Measurements from ENCODE around the gene BAIAP2L2. TPM values are rescaled to one million over a fixed set of nuclear protein-coding genes. Genes with fewer than 3 reads are reported as not detected.

The BAIAP2L2 gene
- total RNA-seq, 1 donor from 2014 or later: 0.64 TPM

GRCh38 chr22:38132794-38133193 is 22.3 kb upstream of the BAIAP2L2 start:
- H3K9me3 Mint-ChIP-seq: no peaks in the 10 kb centered on the region
- H3K27ac Mint-ChIP-seq: no peak overlapping the region
- H3K4me3 Mint-ChIP-seq: no peak overlapping the region
- CTCF ChIA-PET: interaction anchor here (0.6 kb wide), 1 partner anchor 33 kb away, joined by 3 read pairs; no protein-coding TSS in a partner anchor
- no peak for TF ChIP-seq CTCF (IDR thresholded peaks at IDR 0.05)
- peaks cover 52% of the 10 kb centered on the region for H3K36me3 Mint-ChIP-seq (ENCODE audit: low read depth)
- DNase-seq (no peak), ATAC-seq (ENCODE audit: low read depth) (no peak)
- H3K4me1 Mint-ChIP-seq: no peaks in the 10 kb centered on the region
- intact Hi-C loops (cut with micrococcal nuclease): no loop called here
- no peaks in the 10 kb centered on the region for H3K27me3 Mint-ChIP-seq
- POLR2A ChIA-PET: no interaction called here

DNA sequence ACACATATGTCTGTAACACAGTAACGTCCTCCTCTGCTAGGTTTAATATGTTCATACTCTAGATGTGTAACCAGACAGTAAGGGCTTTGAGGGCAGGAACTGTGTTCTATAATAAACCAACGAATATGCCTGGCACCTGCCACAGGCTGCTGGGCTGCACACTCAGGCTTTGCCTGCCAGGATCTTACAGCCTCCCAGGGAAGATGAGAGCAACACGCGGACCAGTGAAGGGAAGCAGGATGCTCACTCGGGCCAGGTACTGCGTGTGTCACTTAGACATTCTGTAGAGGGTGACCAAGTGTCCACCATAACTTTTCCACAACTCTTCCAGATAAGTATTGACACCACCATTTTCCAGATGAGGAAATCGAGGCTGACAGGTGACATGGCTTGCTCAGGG is 21.7 kb upstream of the BAIAP2L2 start:
- DNase-seq: no peak
- Mint-ChIP-seq H3K4me3 (no peak overlapping the region), H3K36me3 (ENCODE audit: low read depth) (peaks cover 51% of the 10 kb centered on the region), H3K27me3 (no peaks in the 10 kb centered on the region), H3K4me1 (no peaks in the 10 kb centered on the region), H3K27ac (no peak overlapping the region), H3K9me3 (no peaks in the 10 kb centered on the region)
- POLR2A ChIA-PET: no interaction called here
- TF ChIP-seq CTCF (IDR thresholded peaks at IDR 0.05): no peak
- CTCF ChIA-PET: no interaction called here
- intact Hi-C loops (cut with micrococcal nuclease): no loop called here
- ATAC-seq (ENCODE audit: low read depth): no peak

DNA sequence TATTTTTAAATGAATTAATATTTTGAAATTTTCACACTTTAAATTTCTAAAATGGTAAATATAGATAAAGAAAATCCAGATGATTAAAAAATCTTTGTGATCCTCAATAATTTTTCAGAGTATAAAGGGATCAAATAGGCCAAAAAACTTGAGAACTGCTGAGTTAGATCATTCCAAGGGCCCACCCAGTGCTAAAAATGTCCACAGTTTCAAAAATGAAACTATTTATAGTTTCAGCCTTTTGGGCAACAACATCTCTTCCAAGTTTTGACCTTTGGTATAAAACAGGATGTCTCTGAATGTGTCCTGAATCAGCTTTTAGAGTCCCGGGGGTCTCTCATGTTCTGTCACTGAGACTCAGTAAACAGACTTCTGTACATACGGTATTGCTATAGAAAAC is 20.9 kb upstream of the BAIAP2L2 start:
- no peaks in the 10 kb centered on the region for H3K27me3 Mint-ChIP-seq
- no peak for ATAC-seq (ENCODE audit: low read depth)
- H3K36me3 Mint-ChIP-seq (ENCODE audit: low read depth): peaks cover 55% of the 10 kb centered on the region
- no peak overlapping the region for H3K4me3 Mint-ChIP-seq
- no peak overlapping the region for H3K27ac Mint-ChIP-seq
- no peaks in the 10 kb centered on the region for H3K9me3 Mint-ChIP-seq
- intact Hi-C loops (cut with micrococcal nuclease): no loop called here
- no peak for DNase-seq
- no peaks in the 10 kb centered on the region for H3K4me1 Mint-ChIP-seq
- ChIA-PET POLR2A (no interaction called here), CTCF (no interaction called here)
- no peak for TF ChIP-seq CTCF (IDR thresholded peaks at IDR 0.05)

DNA sequence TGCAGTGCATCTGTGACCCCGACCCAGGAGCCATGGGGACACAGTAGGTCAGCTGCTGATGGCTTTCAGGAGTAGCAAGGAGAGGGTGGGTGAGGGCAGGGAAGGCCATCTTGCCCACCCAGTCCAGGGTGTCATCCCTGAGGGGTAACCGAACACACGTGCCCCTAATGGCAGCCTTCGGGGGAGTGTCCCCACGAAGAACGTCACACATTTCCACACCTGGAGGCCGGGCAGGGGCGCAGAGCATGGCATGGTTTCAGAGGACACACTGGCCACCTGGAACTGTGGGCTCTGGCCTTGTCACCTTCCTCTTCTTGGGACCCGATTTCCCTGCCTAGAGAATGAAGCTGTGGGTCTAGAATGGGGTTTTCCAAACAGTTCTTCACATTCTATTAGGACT is 19.4 kb upstream of the BAIAP2L2 start:
- TF ChIP-seq CTCF (IDR thresholded peaks at IDR 0.05): no peak
- Mint-ChIP-seq H3K36me3 (ENCODE audit: low read depth) (peaks cover 51% of the 10 kb centered on the region), H3K27ac (no peak overlapping the region), H3K9me3 (no peaks in the 10 kb centered on the region), H3K4me1 (no peaks in the 10 kb centered on the region), H3K4me3 (no peak overlapping the region), H3K27me3 (no peaks in the 10 kb centered on the region)
- ChIA-PET CTCF (no interaction called here), POLR2A (interaction anchor here (0.6 kb wide), 1 partner anchor 24 kb away, joined by 3 read pairs; no protein-coding TSS in a partner anchor)
- intact Hi-C loops (cut with micrococcal nuclease): no loop called here
- ATAC-seq (ENCODE audit: low read depth) (no peak), DNase-seq (no peak)

- H3K27ac Mint-ChIP-seq: no peak overlapping the region
- no peak overlapping the region for H3K4me3 Mint-ChIP-seq
- no peaks in the 10 kb centered on the region for H3K9me3 Mint-ChIP-seq
- ChIA-PET CTCF (no interaction called here), POLR2A (no interaction called here)
- intact Hi-C loops (cut with micrococcal nuclease): no loop called here
- H3K27me3 Mint-ChIP-seq: no peaks in the 10 kb centered on the region
- no peak for ATAC-seq (ENCODE audit: low read depth)
- H3K4me1 Mint-ChIP-seq: no peaks in the 10 kb centered on the region
- H3K36me3 Mint-ChIP-seq (ENCODE audit: low read depth): peaks cover 46% of the 10 kb centered on the region
- TF ChIP-seq CTCF (IDR thresholded peaks at IDR 0.05): no peak
- DNase-seq: no peak
These were observed 18.5 kb upstream of the BAIAP2L2 start for GRCh38 chr22:38129021-38129420.
